Measurements from ENCODE around the gene GSX2.

The GSX2 gene

DNA sequence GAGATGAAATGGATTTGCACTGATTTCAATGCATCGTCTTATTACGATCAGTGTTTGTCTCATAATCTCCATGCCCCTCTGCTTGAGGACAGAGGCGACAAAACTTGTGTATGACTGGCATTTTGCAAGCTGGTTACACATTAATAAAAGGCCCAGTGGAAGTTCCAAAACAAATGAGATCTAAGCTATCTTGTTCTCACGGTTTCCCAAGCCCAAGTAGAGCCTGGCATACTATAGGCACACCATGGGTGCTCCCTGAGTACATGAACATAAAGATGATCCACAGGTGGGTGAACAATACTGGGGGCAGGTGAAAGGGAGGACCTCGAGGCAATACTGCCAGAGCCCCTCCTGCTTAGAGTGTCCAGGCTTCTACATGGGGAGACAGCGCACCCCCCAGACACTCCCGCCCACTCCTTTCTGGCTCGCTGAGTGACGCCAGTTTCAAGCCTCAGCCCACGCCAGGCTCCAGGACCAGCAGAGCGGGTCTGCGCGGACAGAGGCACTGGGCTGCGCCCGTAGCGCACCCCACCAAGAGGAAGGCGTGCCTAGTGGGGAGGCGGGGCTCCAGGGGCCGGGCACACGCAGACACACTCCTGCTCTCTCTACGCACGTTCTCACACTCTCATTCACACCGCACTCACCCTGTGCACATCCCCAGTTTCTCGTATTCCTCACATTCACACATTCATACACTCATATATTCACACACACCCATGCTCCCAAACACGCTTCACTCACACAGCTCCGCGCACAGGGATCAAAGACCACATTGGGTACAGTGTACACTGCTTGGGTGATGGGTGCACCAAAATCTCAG lies 8.9 kb upstream of the GSX2 start:
- peak; percentile 64 for DNase-seq (ENCODE audit: low spot score)
- no peak for TF ChIP-seq CTCF (IDR thresholded peaks at IDR 0.05; ENCODE audit: borderline replicate concordance, control extremely low read depth, extremely low read depth, insufficient read depth, missing control alignments)
- in situ Hi-C loops (cut with MboI; ENCODE audit: low sequenced_read_pairs, unreplicated experiment): no loop called here

DNA sequence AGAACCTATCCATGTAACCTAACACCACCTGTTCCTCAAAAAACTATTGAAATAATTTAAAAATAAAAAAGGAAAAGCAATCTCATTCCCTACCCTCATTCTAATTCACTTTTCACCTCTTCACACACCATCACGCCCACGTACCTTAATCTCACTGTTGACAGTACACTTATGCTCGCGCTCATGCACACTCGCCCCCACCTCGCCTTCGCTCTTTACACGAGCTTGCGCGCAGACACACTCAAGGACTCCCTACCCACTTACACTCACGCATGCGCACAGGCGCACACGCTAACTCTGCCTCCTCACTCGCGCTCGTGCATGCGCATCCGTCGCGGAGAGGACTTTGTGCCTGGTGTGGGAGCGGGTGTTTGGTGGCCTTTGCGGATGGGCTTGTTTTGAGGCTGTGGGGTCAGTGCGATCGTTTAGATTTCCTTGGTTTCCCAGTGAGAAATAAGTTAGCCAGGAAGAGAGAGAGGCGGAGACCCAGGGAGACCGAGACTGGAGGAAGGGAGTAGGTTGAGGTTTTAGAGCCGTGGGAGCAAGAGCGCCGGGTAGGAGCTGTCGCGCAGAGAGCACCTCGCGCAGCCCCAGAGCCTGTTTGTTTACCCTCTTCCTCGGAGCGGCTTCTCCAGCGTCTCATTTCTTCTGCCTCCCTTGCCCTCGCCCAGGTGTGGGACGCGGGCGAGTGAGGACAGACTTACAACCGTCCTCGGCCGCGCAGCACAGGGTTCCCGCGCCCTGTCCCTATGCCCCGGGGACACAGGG lies 8.1 kb upstream of the GSX2 start:
- TF ChIP-seq CTCF (IDR thresholded peaks at IDR 0.05; ENCODE audit: borderline replicate concordance, control extremely low read depth, extremely low read depth, insufficient read depth, missing control alignments): no peak
- in situ Hi-C loops (cut with MboI; ENCODE audit: low sequenced_read_pairs, unreplicated experiment): no loop called here
- DNase-seq (ENCODE audit: low spot score): peak; percentile 80

DNA sequence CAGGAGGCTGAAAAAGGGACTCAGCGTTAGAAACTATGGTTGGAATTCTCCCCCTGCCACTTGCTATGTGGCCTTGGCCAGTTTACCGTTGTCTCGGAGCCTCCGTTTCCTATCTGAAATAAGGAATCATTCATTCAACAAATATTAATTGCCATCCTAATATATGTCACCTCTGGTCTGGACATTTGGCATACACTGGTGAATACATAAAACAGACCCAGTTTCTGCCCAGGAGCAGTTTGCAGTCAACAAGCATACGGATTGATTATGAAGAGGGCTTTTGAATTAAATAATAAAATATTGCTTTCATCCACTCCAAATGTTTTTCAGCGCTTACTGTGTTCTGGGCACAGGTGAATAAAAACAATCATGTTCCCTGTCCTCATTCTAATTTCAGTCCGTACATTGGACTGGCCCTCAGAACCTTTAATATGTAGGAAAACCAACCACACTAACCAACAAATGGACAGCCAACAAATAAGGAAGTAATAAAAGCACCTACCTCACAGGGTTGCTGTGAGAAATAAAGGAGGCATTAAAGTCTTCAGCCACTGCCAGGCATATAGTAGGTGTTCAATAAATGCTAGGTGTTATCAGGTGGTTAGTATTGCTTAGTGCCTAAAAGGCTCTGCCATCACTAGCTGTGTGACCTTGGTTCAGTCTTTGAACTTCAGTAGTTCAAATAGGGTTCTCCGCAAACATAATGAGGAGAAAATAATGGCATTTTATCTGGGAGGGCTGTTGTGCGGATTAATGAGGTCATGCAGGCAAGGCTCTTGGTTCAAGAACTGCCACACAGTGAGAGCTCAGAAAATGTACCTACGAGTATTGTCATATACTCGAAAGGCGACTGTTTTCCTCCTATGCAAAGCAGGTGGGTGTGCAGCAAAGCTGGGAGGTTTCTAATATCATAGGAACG lies 7.3 kb upstream of the GSX2 start:
- peak; percentile 16 for DNase-seq (ENCODE audit: low spot score)
- in situ Hi-C loops (cut with MboI; ENCODE audit: low sequenced_read_pairs, unreplicated experiment): no loop called here
- no peak for TF ChIP-seq CTCF (IDR thresholded peaks at IDR 0.05; ENCODE audit: borderline replicate concordance, control extremely low read depth, extremely low read depth, insufficient read depth, missing control alignments)

DNA sequence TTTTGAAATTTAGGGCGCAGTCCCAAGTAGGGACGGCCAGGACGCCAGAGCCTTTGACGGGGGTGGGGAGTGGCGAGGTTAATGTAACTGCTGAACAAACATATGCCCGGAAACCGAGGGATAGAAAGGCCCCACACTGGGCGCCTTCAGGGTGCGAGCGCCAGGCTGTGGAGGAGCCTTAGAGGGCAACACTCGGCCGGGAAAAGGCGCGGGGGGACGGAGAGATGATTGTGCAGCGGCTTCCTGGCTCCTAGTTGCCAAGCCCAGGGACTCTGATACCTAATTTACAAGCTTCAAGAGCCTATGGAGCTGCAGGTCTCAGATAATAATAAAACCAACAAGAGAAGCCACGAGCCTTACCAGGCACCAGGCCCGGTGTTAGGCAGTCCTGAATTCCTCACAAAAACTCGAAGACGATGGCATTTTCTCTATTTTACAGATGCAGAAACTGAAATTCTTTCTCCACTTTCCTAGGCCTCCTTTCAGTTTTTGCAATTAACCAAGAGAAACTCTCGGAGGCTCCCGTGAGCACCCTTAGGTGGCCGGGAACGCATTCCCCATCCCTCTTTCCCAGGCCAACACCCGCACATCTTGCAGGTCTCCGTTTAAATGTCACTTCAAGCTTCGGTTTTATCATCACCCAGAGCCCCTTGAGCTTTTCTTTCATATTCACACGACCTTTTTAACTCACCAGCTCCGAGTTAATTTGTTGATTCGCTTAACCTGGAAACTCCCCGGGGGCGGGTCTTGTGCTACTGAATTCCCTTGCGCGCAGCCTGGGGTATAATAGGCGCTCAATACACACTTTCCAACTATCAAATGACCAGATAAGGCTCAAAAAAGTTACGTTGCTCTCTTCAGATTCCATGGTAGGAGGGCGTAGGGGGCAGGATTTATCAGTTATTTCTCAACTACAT lies 6.4 kb upstream of the GSX2 start:
- TF ChIP-seq CTCF (IDR thresholded peaks at IDR 0.05; ENCODE audit: borderline replicate concordance, control extremely low read depth, extremely low read depth, insufficient read depth, missing control alignments): no peak
- DNase-seq (ENCODE audit: low spot score): peak; percentile 32
- in situ Hi-C loops (cut with MboI; ENCODE audit: low sequenced_read_pairs, unreplicated experiment): no loop called here

DNA sequence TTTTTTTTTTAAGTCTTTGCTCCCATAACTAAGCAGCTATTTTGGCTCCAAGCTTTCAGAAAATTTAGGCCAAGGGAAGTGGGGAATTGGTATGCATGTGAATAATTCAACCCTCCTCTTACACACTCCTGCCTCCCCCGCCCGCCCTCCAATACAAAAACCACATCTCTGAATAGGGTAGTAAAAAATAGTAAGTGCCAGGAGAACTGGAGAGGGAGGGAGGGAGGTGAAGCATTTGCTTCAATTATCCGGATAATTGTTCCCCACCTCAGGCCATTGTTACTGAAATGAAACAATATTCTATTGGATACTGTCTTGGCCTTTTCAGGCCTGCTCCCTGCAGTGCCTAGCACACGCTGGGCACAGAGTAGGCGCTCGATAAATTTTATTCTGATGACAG lies 5.5 kb upstream of the GSX2 start:
- in situ Hi-C loops (cut with MboI; ENCODE audit: low sequenced_read_pairs, unreplicated experiment): no loop called here
- no peak for TF ChIP-seq CTCF (IDR thresholded peaks at IDR 0.05; ENCODE audit: borderline replicate concordance, control extremely low read depth, extremely low read depth, insufficient read depth, missing control alignments)
- DNase-seq (ENCODE audit: low spot score): no peak
